Measurements from ENCODE around the gene PKLR. TPM values are rescaled to one million over a fixed set of nuclear protein-coding genes. Genes with fewer than 3 reads are reported as not detected.
A peak's percentile ranks its signal among the peaks of the same experiment; 100 is the strongest.

Gene PKLR
- polyA plus RNA-seq, 1 of the 3 experiments (the other 2 are of a cell fraction), result not detected

GRCh38 chr1:155313261-155313660, 12.0 kb upstream of the PKLR start:
- DNase-seq, result no peak
- Histone ChIP-seq H3K9me2 (no peaks in the 10 kb centered on the region), H3K4me2 (no peak overlapping the region), H3F3A (replicated peaks; ENCODE audit: insufficient read depth) (peaks cover 16% of the 10 kb centered on the region), H4K20me1 (ENCODE audit: insufficient read depth) (no peaks in the 10 kb centered on the region), H3K9ac (no peak overlapping the region), H3K4me3 (ENCODE audit: low read depth in 2 of 2, low read length in 1 of 2) (no peak overlapping the region), H3K4me1 (ENCODE audit: control insufficient read depth in 1 of 2, insufficient read depth in 2 of 2, low read depth in 1 of 2, low read length in 1 of 2) (peaks cover 0 to 10% of the 10 kb centered on the region in 2 experiments; a peak in 1 of 4 replicates), H3K27me3 (ENCODE audit: insufficient read depth) (no peaks in the 10 kb centered on the region), H3K36me3 (replicated peaks in 1 of 2; ENCODE audit: control insufficient read depth in 1 of 2, insufficient read depth in 2 of 2, low read length in 1 of 2) (peaks cover 7 to 19% of the 10 kb centered on the region in 2 experiments), H3K9me3 (no peaks in the 10 kb centered on the region), H3K79me2 (ENCODE audit: insufficient read depth) (peaks cover 30% of the 10 kb centered on the region), H2AFZ (ENCODE audit: low read depth) (no peak overlapping the region), H3K27ac (ENCODE audit: low read depth in 2 of 2, low read length in 1 of 2) (no peak overlapping the region)
- POLR2A ChIA-PET, result no interaction called here
- 89% methylated on average over 8 of the region's 8 CpGs for WGBS (ENCODE audit: low lambda C conversion rate)
- TF ChIP-seq YY1 (IDR thresholded peaks at IDR 0.05; ENCODE audit: low read depth) (no peak), NFIC (IDR thresholded peaks at IDR 0.05; ENCODE audit: borderline replicate concordance) (no peak), GABPA (IDR thresholded peaks at IDR 0.05; ENCODE audit: low read depth) (no peak)
- CTCF ChIA-PET, result interaction anchor here (0.9 to 3.4 kb wide), 4 partner anchors 9 to 191 kb away, joined by 3 to 19 read pairs (median 4); no protein-coding TSS in a partner anchor

GRCh38 chr1:155309423-155310021, 8.3 kb upstream of the PKLR start:
- TF ChIP-seq YY1 (IDR thresholded peaks at IDR 0.05; ENCODE audit: low read depth) (peak; percentile 67; the same call in 1 of the 2 replicates), NFIC (IDR thresholded peaks at IDR 0.05; ENCODE audit: borderline replicate concordance) (0 out of 2 replicates have a peak, but pooled peaks have one; percentile 14), RXRA (IDR thresholded peaks at IDR 0.05; ENCODE audit: borderline replicate concordance, low read depth) (no peak)
- no peaks in the 10 kb centered on the region for H3K9me2 ChIP-seq
- H3F3A ChIP-seq (replicated peaks; ENCODE audit: insufficient read depth), result peaks cover 12% of the 10 kb centered on the region
- peaks cover 0 to 10% of the 10 kb centered on the region in 2 experiments; a peak in 1 of 4 replicates for H3K4me1 ChIP-seq (ENCODE audit: control insufficient read depth in 1 of 2, insufficient read depth in 2 of 2, low read depth in 1 of 2, low read length in 1 of 2)
- no peaks in the 10 kb centered on the region for H4K20me1 ChIP-seq (ENCODE audit: insufficient read depth)
- no peaks in the 10 kb centered on the region for H3K27me3 ChIP-seq (ENCODE audit: insufficient read depth)
- H3K4me2 ChIP-seq, result peak overlapping the region; percentile 85
- 7% methylated on average over 6 of the region's 11 CpGs for WGBS (ENCODE audit: low lambda C conversion rate)
- H3K79me2 ChIP-seq (ENCODE audit: insufficient read depth), result peaks cover 30% of the 10 kb centered on the region
- H3K36me3 ChIP-seq (replicated peaks in 1 of 2; ENCODE audit: control insufficient read depth in 1 of 2, insufficient read depth in 2 of 2, low read length in 1 of 2), result peaks cover 3 to 14% of the 10 kb centered on the region in 2 experiments
- ChIA-PET CTCF (interaction anchor here (0.8 to 3.4 kb wide), 4 partner anchors 12 to 59 kb away, joined by 3 to 19 read pairs (median 6); partner anchors contain the start of gene CLK2), POLR2A (interaction anchor here (1.7 kb wide), 1 partner anchor 11 kb away, joined by 7 read pairs; the partner anchor contains the start of gene RUSC1)
- peak overlapping the region; percentile 74 to 76 for H3K4me3 ChIP-seq (ENCODE audit: low read depth in 2 of 2, low read length in 1 of 2)
- H3K27ac ChIP-seq (ENCODE audit: low read depth in 2 of 2, low read length in 1 of 2), result peak overlapping the region; percentile 77 to 92
- H3K9ac ChIP-seq, result peak overlapping the region; percentile 84
- H3K9me3 ChIP-seq, result no peaks in the 10 kb centered on the region
- DNase-seq, result peak; percentile 48
- peak overlapping the region; percentile 36; the same call in 1 of the 2 replicates for H2AFZ ChIP-seq (ENCODE audit: low read depth)

GRCh38 chr1:155308493-155309422, 7.5 kb upstream of the PKLR start, which contains the start of gene FDPS:
TSS of gene FDPS (plus strand) at chr1:155308866. CDS start at chr1:155309790, 924 bp downstream.
- Histone ChIP-seq H2AFZ (ENCODE audit: low read depth) (peak within 1 kb of the TSS; percentile 82), H3K79me2 (ENCODE audit: insufficient read depth) (peaks cover 30% of the 10 kb centered on the region), H3K4me3 (ENCODE audit: low read depth in 2 of 2, low read length in 1 of 2) (peak within 1 kb of the TSS; percentile 74 to 76), H3K9ac (peak within 1 kb of the TSS; percentile 84), H3K4me2 (peak within 1 kb of the TSS; percentile 85), H3F3A (replicated peaks; ENCODE audit: insufficient read depth) (peaks cover 12% of the 10 kb centered on the region), H3K9me2 (no peaks in the 10 kb centered on the region), H3K27me3 (ENCODE audit: insufficient read depth) (no peaks in the 10 kb centered on the region), H4K20me1 (ENCODE audit: insufficient read depth) (no peaks in the 10 kb centered on the region), H3K4me1 (ENCODE audit: control insufficient read depth in 1 of 2, insufficient read depth in 2 of 2, low read depth in 1 of 2, low read length in 1 of 2) (peaks cover 0 to 10% of the 10 kb centered on the region in 2 experiments; a peak in 1 of 4 replicates), H3K9me3 (no peaks in the 10 kb centered on the region), H3K27ac (ENCODE audit: low read depth in 2 of 2, low read length in 1 of 2) (peak within 1 kb of the TSS; percentile 79 to 92), H3K36me3 (replicated peaks in 1 of 2; ENCODE audit: control insufficient read depth in 1 of 2, insufficient read depth in 2 of 2, low read length in 1 of 2) (peaks cover 3 to 7% of the 10 kb centered on the region in 2 experiments)
- peak; percentile 94 for DNase-seq
- ChIA-PET POLR2A (interaction anchor here (0.7 to 1.9 kb wide), 5 partner anchors 12 to 57 kb away, joined by 3 to 7 read pairs (median 4); partner anchors contain the start of genes RUSC1 and SCAMP3), CTCF (interaction anchor here (0.7 to 3.5 kb wide), 14 partner anchors 11 to 194 kb away, joined by 3 to 51 read pairs (median 4); partner anchors contain the start of gene HCN3)
- 1% methylated on average over 39 of the region's 51 CpGs for WGBS (ENCODE audit: low lambda C conversion rate)
- TF ChIP-seq FOXM1 (IDR thresholded peaks at IDR 0.05; ENCODE audit: low read depth) (no peak), REST (IDR thresholded peaks at IDR 0.05; ENCODE audit: low read depth, low read length) (no peak), RFX5 (IDR thresholded peaks at IDR 0.05; ENCODE audit: low read length) (peak; percentile 78; the same call in 1 of the 2 replicates), MEF2A (IDR thresholded peaks at IDR 0.05; ENCODE audit: borderline replicate concordance, low read depth) (no peak), GATA2 (CRISPR knock-in tag; IDR thresholded peaks at IDR 0.05) (peak; percentile 63)
- TF ChIP-seq, protein P1, sequence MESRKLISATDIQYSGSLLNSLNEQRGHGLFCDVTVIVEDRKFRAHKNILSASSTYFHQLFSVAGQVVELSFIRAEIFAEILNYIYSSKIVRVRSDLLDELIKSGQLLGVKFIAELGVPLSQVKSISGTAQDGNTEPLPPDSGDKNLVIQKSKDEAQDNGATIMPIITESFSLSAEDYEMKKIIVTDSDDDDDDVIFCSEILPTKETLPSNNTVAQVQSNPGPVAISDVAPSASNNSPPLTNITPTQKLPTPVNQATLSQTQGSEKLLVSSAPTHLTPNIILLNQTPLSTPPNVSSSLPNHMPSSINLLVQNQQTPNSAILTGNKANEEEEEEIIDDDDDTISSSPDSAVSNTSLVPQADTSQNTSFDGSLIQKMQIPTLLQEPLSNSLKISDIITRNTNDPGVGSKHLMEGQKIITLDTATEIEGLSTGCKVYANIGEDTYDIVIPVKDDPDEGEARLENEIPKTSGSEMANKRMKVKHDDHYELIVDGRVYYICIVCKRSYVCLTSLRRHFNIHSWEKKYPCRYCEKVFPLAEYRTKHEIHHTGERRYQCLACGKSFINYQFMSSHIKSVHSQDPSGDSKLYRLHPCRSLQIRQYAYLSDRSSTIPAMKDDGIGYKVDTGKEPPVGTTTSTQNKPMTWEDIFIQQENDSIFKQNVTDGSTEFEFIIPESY (IDR thresholded peaks at IDR 0.05; ENCODE audit: borderline replicate concordance, low read depth), result peak; percentile 99
